PC-9 (cell line): Measurements from ENCODE around the gene LRRC7.

Experiments
- CTCF ChIP-seq: fragments of 200-600 bp; sonication (generic); conservative IDR thresholded peaks from 2 replicates; pipeline ENCODE4 v1.6.1; 2017; ENCODE audit warnings: mixed run types, antibody characterized with exemption, mild to moderate bottlenecking, moderate library complexity
- EZH2 ChIP-seq: fragments of 200-600 bp; sonication (generic); IDR thresholded peaks from 2 replicates; pipeline ENCODE4 v1.8.0; 2017; ENCODE audit warnings: antibody characterized with exemption, low read depth

- TF ChIP-seq CTCF (no peak), EZH2 (no peak)
These were observed 489.8 kb downstream of the LRRC7 start for GRCh38 chr1:70057500-70057899.
